Coronary artery (tissue), 2 donors: ENCODE measurements around the gene AGPAT2.

ENCODE experiments used
- DNase-seq: peaks from one replicate; pipeline ENCODE4 v3.0.0-alpha.2; 2017; ENCODE audit warnings: low spot score
- H3K27ac ChIP-seq, 2 donors: fragments of 200-600 bp; sonication (generic); one replicate each; pipeline ENCODE4 v1.5.1; 2016 to 2019
- H3K4me3 ChIP-seq: fragments of 200-600 bp; sonication (generic); 2 replicates; pipeline ENCODE4 v1.5.1; 2016; ENCODE audit warnings: mild to moderate bottlenecking, moderate library complexity
- TF ChIP-seq, protein P1 (sequence below): fragments of 200-600 bp; sonication (generic); IDR thresholded peaks from one replicate; pipeline ENCODE4 v1.5.1; 2019; ENCODE audit warnings: antibody characterized with exemption

Gene AGPAT2

DNA sequence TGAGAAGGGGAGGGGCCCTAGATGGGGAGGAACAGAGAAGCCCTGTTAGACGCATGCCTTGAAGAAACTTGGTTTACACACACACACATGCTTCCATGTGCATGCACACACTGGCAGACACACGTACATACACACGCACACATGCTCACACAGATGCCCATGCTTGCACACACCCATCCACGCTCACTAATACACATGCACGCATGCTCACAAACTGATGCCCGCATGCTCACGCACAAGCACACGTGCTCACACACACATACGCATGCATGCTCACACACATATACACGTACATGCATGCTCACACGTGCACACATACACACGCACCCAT lies 56.6 kb downstream of the AGPAT2 start:
- Histone ChIP-seq H3K4me3 (no peak overlapping the region), H3K27ac (no peak overlapping the region)
- TF ChIP-seq, protein P1, sequence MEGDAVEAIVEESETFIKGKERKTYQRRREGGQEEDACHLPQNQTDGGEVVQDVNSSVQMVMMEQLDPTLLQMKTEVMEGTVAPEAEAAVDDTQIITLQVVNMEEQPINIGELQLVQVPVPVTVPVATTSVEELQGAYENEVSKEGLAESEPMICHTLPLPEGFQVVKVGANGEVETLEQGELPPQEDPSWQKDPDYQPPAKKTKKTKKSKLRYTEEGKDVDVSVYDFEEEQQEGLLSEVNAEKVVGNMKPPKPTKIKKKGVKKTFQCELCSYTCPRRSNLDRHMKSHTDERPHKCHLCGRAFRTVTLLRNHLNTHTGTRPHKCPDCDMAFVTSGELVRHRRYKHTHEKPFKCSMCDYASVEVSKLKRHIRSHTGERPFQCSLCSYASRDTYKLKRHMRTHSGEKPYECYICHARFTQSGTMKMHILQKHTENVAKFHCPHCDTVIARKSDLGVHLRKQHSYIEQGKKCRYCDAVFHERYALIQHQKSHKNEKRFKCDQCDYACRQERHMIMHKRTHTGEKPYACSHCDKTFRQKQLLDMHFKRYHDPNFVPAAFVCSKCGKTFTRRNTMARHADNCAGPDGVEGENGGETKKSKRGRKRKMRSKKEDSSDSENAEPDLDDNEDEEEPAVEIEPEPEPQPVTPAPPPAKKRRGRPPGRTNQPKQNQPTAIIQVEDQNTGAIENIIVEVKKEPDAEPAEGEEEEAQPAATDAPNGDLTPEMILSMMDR: no peak
- no peak for DNase-seq

DNA sequence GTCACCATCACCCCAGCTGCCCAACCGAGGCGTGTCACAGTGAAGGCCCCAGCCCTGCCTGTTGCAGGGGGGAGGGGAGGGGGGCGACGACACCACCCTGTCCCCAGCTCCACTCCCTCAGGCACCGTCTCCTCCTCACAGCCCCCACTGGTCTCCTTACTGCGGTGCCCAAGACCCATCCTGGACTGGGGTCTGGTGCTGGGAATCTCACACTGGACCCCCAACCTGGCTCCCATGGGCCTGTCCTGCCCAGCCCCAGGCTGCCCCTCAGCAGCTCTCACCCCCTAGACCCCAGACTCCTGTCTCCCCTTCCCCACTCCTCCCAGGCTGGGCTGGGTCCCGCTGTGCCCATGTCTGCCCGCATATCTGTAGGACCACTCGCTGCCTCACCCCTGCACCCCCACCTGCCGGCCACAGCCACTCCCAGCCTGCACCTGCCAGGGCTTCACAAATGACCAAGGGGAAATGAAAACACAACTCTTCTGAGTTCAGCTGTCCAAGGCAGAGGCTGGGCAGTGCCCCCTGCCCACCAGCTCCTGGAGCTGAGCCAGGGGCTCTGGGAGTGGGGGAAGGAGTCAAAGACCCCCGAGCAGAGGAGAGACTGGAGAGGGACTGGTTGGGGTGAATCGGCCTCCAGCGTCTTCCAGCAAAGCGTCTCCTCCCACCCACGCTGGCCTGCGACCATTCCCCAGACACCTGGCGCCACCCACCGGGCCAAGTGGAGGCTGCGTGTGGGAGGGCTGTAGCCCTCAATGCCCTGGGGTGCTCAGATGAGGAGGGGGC lies 57.2 kb downstream of the AGPAT2 start:
- no peak for DNase-seq
- H3K4me3 ChIP-seq: no peak overlapping the region
- TF ChIP-seq, protein P1: no peak
- H3K27ac ChIP-seq: no peak overlapping the region

DNA sequence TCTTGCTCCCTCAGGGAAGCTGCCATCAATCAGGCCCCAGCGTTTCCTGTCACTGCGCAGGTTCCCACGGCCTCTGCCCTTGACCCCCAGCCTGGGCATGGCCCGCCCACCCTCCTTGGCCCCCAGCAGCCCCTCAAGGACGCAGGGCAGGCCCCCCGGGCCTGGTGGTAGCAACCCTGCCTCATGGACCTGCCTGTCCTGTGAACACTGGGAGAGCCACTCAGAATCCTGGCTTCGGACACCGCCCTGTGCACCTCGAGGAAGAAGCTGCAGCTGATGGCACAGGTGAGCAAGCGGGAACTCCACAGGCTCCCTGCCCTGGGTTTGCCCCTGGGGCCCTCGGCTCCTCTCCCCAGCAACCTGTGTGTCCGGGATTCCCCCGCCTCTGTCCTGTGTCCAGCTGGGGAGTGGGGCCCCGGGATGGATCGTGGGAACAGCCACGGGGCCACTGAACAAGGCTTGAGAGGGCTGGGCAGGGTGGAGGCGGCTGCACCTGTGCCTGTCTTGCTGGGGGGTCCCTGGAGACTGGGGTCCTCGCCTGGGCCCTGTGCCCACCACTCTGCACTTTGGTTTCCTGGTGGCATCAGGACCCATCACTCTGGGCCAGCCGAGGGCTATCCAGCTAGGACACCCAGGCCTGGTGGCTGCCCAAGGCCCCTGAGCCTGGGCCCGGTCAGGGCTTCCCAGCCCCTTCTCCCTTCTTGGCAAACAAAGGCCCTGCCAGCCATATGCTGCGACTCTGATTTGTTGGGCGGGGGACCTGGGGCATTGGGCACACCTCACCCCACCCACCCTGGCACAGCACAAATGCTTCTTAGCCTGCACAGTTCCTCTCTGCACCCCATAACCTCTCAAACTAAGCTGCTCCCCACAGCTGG lies 58.0 kb downstream of the AGPAT2 start:
- no peak overlapping the region for H3K4me3 ChIP-seq
- TF ChIP-seq, protein P1: no peak
- no peak overlapping the region for H3K27ac ChIP-seq
- no peak for DNase-seq

DNA sequence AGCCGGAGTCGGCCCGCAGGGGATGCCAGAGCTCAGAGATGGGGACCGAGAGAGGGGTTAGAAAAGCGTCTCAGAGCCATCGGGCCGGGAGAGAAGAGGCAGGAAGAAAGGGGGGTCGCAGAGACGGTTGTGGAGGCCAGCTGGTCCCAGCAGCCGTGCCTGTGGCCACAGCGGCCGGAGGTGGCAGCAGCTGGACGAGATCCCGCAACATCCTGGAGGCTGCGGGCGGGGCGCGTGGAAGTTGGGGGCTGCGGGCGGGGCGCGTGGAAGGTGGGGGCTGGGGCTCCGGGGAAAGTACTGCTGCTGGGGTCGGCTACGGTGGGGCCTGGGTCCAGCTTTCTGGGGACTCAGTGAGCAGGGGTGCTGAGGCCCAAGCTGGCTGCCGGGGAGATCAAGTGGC lies 59.0 kb downstream of the AGPAT2 start:
- H3K4me3 ChIP-seq: no peak overlapping the region
- no peak for DNase-seq
- TF ChIP-seq, protein P1: no peak
- no peak overlapping the region for H3K27ac ChIP-seq

DNA sequence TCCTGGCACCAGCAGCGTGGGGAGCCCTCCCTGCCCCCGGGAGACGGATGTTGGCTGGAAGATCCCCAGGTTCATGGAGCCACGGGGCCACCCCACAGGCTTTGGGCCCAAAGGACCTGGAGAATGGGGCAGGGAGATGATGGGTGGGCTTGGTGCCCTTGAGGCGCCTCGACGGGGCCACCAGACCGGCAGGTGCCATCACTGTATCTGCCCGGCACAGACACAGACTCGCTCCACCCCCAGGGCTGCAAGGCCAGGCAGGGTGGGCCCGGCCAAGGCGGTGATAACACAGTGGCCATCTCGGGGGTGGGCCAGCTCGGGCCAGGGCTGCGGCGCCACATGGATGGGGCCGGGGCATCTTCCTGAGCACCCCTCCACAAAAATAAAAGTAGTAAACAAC lies 59.6 kb downstream of the AGPAT2 start:
- Histone ChIP-seq H3K4me3 (no peak overlapping the region), H3K27ac (no peak overlapping the region)
- TF ChIP-seq, protein P1: no peak
- DNase-seq: no peak

DNA sequence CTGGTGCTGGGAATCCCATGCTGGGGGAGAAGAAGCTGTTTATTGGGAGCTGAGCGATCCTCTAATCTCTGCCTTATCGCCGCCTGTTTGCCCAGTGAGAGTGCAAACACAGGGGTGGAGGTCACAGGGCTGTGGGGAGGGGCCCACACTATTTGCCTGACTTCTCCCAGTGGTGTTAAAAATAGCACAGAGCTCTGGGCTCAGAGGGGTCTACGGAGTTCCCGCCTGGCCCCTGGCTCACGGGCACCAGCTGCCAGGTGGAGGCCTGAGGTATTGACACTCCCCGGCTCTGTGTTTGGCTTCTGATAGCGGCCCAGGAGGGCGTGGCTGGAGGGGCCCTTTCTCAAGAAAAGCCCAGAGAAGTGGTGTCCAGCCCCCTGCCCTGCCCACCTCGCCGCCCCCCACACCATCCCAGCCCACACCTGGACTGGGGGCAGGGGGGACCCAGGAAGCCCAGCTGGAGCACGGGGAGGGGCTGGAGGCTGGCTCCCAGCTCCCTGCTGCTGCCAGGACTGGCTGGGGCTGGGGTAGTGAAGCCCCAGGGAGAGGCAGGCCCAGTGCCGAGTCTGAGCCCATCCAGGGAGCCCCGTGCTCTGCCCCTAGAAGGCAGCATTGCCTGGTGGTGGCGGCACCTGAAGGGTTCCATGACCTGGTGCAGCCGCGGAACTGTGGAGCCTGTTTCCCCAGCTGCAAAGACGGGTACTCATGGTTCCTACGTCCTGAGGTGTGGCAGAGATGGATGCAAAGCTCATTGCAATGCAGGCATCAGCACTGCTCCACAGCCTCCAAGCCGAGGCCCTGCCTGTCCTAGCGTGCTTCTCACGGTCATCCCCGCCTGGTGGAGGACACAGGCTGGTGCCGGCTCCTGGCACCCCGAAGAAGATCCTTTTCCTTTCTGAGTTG lies 60.3 kb downstream of the AGPAT2 start:
- no peak for DNase-seq
- TF ChIP-seq, protein P1: no peak
- Histone ChIP-seq H3K4me3 (no peak overlapping the region), H3K27ac (peak overlapping the region in 1 of 2 donors; percentile 78)
